SK-N-SH (cell line): Measurements from ENCODE around the gene WDR27. TPM values are rescaled to one million over a fixed set of nuclear protein-coding genes. Genes with fewer than 3 reads are reported as not detected.

Source experiments
- CTCF ChIA-PET: fragments of 300-600, 350-600 bp; formaldehyde crosslinking; extraction: SDS; loops from one replicate; lab custom pipeline; 2021; lab: Yijun Ruan, JAX
- POLR2A ChIA-PET: fragments of 350-600 bp; sonication (Branson Sonifier 250); formaldehyde crosslinking; extraction: SDS; loops from one replicate; lab custom pipeline; 2020; ENCODE audit warnings: antibody characterized with exemption, inconsistent platforms; lab: Yijun Ruan, JAX
- DNase-seq: peaks from one replicate; pipeline ENCODE4 v3.0.0; 2012
- H2AFZ ChIP-seq: fragments of 200-600 bp; sonication (generic); 2 replicates; pipeline ENCODE4 v1.8.1; 2016; ENCODE audit warnings: antibody characterized with exemption, mild to moderate bottlenecking, low read depth
- H3F3A ChIP-seq: fragments of 200-600 bp; sonication (generic); replicated peaks from 2 replicates; pipeline ENCODE3; 2016; ENCODE audit warnings: antibody characterized with exemption, mild to moderate bottlenecking; ENCODE audit not compliant: insufficient read depth
- H3K27ac ChIP-seq, 2 experiments: fragments of 200-500 bp in 1 of 2; fragments of 200-600 bp in 1 of 2; sonication (Bioruptor generic) in 1 of 2; sonication (generic), shearing (Covaris generic) in 1 of 2; 2 replicates each; pipeline versions ENCODE4 v1.5.1 to v1.6.1; 2014 to 2016; ENCODE audit warnings: low read depth in 2 of 2, inconsistent platforms in 1 of 2, low read length in 1 of 2, mild to moderate bottlenecking in 1 of 2, mixed read lengths in 1 of 2
- H3K27me3 ChIP-seq: fragments of 200-600 bp; sonication (generic), shearing (Covaris generic); 2 replicates; pipeline ENCODE4 v1.6.1; 2016; ENCODE audit warnings: mixed run types; ENCODE audit not compliant: insufficient read depth
- H3K36me3 ChIP-seq, 2 experiments: fragments of 200-500 bp in 1 of 2; fragments of 200-600 bp in 1 of 2; sonication (Bioruptor generic) in 1 of 2; sonication (generic) in 1 of 2; replicated peaks in 1 of 2; 2 replicates each; pipeline versions ENCODE3 to v1.5.1; 2014 to 2016; ENCODE audit warnings: low read length in 1 of 2, mild to moderate bottlenecking in 1 of 2; ENCODE audit not compliant: insufficient read depth in 2 of 2, control insufficient read depth in 1 of 2
- H3K4me1 ChIP-seq, 2 experiments: fragments of 200-500 bp in 1 of 2; fragments of 200-600 bp in 1 of 2; sonication (Bioruptor generic) in 1 of 2; sonication (generic), shearing (Covaris generic) in 1 of 2; 2 replicates each; pipeline versions ENCODE4 v1.5.1 to v1.6.1; 2014 to 2016; ENCODE audit warnings: low read depth in 1 of 2, low read length in 1 of 2, mixed run types in 1 of 2; ENCODE audit not compliant: insufficient read depth in 2 of 2, control insufficient read depth in 1 of 2
- H3K4me2 ChIP-seq: fragments of 200-600 bp; sonication (generic), shearing (Covaris generic); 2 replicates; pipeline ENCODE4 v1.6.1; 2017; ENCODE audit warnings: mixed run types
- H3K4me3 ChIP-seq, 2 experiments: fragments of 200-500 bp in 1 of 2; fragments of 200-600 bp in 1 of 2; sonication (Bioruptor generic) in 1 of 2; sonication (generic), shearing (Covaris generic) in 1 of 2; 2 replicates each; pipeline versions ENCODE4 v1.5.1 to v1.8.1; 2014 to 2016; ENCODE audit warnings: low read depth in 2 of 2, inconsistent platforms in 1 of 2, low read length in 1 of 2, mild to moderate bottlenecking in 1 of 2, mixed read lengths in 1 of 2, moderate library complexity in 1 of 2
- H3K79me2 ChIP-seq: fragments of 200-600 bp; sonication (generic); 2 replicates; pipeline ENCODE4 v1.8.1; 2017; ENCODE audit warnings: mild to moderate bottlenecking; ENCODE audit not compliant: insufficient read depth
- H3K9ac ChIP-seq: fragments of 200-600 bp; sonication (generic); 2 replicates; pipeline ENCODE4 v1.6.1; 2017; ENCODE audit warnings: mixed run types
- H3K9me2 ChIP-seq: fragments of 200-600 bp; sonication (generic); 2 replicates; pipeline ENCODE4 v1.6.1; 2017; ENCODE audit warnings: mixed run types
- H3K9me3 ChIP-seq: fragments of 200-600 bp; sonication (generic); 2 replicates; pipeline ENCODE4 v1.6.1; 2017; ENCODE audit warnings: mixed run types, mild to moderate bottlenecking, moderate library complexity
- H4K20me1 ChIP-seq: fragments of 200-600 bp; sonication (generic); 2 replicates; pipeline ENCODE4 v1.6.1; 2017; ENCODE audit warnings: mild to moderate bottlenecking, mixed run types; ENCODE audit not compliant: insufficient read depth
- EP300 ChIP-seq, 2 experiments: IDR thresholded peaks; 2 replicates each; pipeline versions ENCODE4 v1.4.0 to v1.6.1; 2012; ENCODE audit warnings: borderline replicate concordance in 1 of 2, low read depth in 1 of 2, low read length in 1 of 2
- EZH2phosphoT487 ChIP-seq: fragments of 200-600 bp; sonication (generic); IDR thresholded peaks from 2 replicates; pipeline ENCODE4 v1.6.1; 2017; ENCODE audit warnings: low read depth, mixed run types, mild to moderate bottlenecking, antibody characterized with exemption, moderate library complexity, borderline replicate concordance
- FOSL2 ChIP-seq: IDR thresholded peaks from 2 replicates; pipeline ENCODE4 v1.4.0; 2012; ENCODE audit warnings: low read depth, mild to moderate bottlenecking, moderate library complexity, borderline replicate concordance
- FOXM1 ChIP-seq: IDR thresholded peaks from 2 replicates; pipeline ENCODE4 v1.4.0; 2012; ENCODE audit warnings: low read depth, mild to moderate bottlenecking
- GABPA ChIP-seq: IDR thresholded peaks from 2 replicates; pipeline ENCODE4 v1.4.0; 2012; ENCODE audit warnings: low read depth, mild to moderate bottlenecking
- GATA2 ChIP-seq: sonication (generic); formaldehyde crosslinking; IDR thresholded peaks from 2 replicates; pipeline ENCODE4 v1.5.0; 2020; ENCODE audit warnings: mild to moderate bottlenecking, missing genetic modification reagents
- JUND ChIP-seq: IDR thresholded peaks from 2 replicates; pipeline ENCODE4 v1.4.0; 2012
- MXI1 ChIP-seq: IDR thresholded peaks from 2 replicates; pipeline ENCODE4 v1.6.1; 2012; ENCODE audit warnings: mild to moderate bottlenecking, low read depth, low read length, improper control_type of control experiment
- NFIC ChIP-seq: IDR thresholded peaks from 2 replicates; pipeline ENCODE4 v1.4.0; 2012; ENCODE audit warnings: borderline replicate concordance
- NRF1 ChIP-seq: IDR thresholded peaks from 2 replicates; pipeline ENCODE4 v1.6.1; 2012; ENCODE audit warnings: low read depth, mild to moderate bottlenecking, low read length
- POLR2AphosphoS5 ChIP-seq: IDR thresholded peaks from 2 replicates; pipeline ENCODE4 v1.6.1; 2012; ENCODE audit warnings: low read depth, low read length
- RCOR1 ChIP-seq: fragments of 150-350 bp; IDR thresholded peaks from 2 replicates; pipeline ENCODE4 v1.6.1; 2017; ENCODE audit warnings: antibody characterized with exemption, low read length
- RFX5 ChIP-seq: IDR thresholded peaks from 2 replicates; pipeline ENCODE4 v1.6.1; 2012; ENCODE audit warnings: mild to moderate bottlenecking, improper control_type of control experiment, low read length
- RXRA ChIP-seq: IDR thresholded peaks from 2 replicates; pipeline ENCODE4 v1.4.0; 2012; ENCODE audit warnings: low read depth, mild to moderate bottlenecking, borderline replicate concordance
- TCF12 ChIP-seq: IDR thresholded peaks from 2 replicates; pipeline ENCODE4 v1.4.0; 2012
- YY1 ChIP-seq: IDR thresholded peaks from 2 replicates; pipeline ENCODE4 v1.4.0; 2012; ENCODE audit warnings: low read depth, mild to moderate bottlenecking
- WGBS: methylation state at CpG from one replicate; pipeline ENCODE4 v1.1.6; 2017; ENCODE audit warnings: low lambda C conversion rate; 5-methylcytosine and 5-hydroxymethylcytosine counted together
- polyA plus RNA-seq, 3 experiments: library from polyadenylated mRNA; depleted of rRNA; stranded (reverse); fragments of >200 nt; gene quantifications; 2 replicates each; pipeline ENCODE4 v1.2.3, GENCODE V29; 2012
- TF ChIP-seq, protein P1 (sequence below): IDR thresholded peaks from 2 replicates; pipeline ENCODE4 v1.6.1; 2012; ENCODE audit warnings: mild to moderate bottlenecking, low read depth, low read length, moderate library complexity
- TF ChIP-seq, protein P2 (sequence below): IDR thresholded peaks from 2 replicates; pipeline ENCODE4 v1.4.0; 2012; ENCODE audit warnings: low read depth, borderline replicate concordance

WDR27 gene
- polyA plus RNA-seq, 1 of the 3 experiments (the other 2 are of a cell fraction) = 55.6 TPM

DNA sequence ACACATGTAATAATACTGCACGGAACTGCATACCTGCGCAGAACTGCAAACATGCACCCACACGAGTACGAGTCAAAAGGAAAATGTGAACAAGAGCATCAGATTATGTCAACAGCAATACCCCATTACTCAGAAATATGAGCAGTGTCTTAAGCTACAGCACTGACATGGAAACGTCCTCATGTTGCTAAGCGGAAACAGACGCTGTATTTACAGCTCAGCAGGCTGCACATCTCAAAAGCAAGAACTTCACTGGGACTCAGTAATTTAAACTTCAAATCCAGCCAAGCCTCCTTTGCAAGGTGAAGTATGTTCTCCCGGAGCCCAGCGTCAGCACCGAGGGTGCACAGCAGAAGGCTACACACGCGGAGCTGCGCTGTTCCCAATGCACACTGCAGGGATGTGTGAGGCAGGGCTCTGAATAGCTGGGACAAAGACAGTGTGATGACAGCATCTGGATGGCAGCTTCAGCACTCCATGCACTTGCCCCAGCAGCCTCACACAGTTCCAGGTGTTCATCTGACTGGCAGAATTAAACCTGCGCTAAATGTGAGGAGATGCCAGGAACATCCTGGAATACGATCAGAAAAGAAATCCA, 202.8 kb downstream of the WDR27 start (continued):
- TF ChIP-seq MXI1 (no peak), GATA2 (CRISPR knock-in tag) (no peak)

DNA sequence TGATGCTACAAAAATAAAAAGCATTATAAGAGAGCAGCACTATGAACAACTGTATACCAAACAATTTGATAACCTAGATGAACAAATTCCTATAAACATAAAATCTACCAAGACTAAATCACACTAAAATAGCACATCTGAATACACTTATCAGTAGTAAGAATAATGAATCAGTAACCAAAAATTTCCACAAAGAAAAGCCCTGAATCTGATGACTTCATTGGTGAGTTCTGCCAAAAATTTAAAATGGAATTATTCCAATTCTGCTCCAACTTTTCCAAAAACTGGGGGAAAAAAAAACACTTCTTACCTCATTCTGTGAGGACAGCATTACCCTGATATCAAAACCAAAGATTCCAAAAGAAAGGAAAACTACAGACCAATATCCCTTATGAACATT, 206.2 kb downstream of the WDR27 start:
- Histone ChIP-seq H3K9ac (no peak overlapping the region), H3K79me2 (no peaks in the 10 kb centered on the region), H3K36me3 (no peaks in the 10 kb centered on the region), H3K4me1 (peaks cover 0 to 19% of the 10 kb centered on the region in 2 experiments; a peak in 1 of 4 replicates), H3K4me2 (no peak overlapping the region), H3K4me3 (no peak overlapping the region), H3K9me2 (no peaks in the 10 kb centered on the region), H4K20me1 (no peaks in the 10 kb centered on the region), H2AFZ (no peak overlapping the region), H3K27ac (no peak overlapping the region), H3K9me3 (peaks cover 6% of the 10 kb centered on the region; the same call in 1 of the 2 replicates), H3F3A (no peaks in the 10 kb centered on the region), H3K27me3 (no peaks in the 10 kb centered on the region)
- POLR2A ChIA-PET = no interaction called here
- TF ChIP-seq NFIC (peak; percentile 32; the same call in 1 of the 2 replicates), POLR2AphosphoS5 (no peak), JUND (0 out of 2 replicates have a peak, but pooled peaks have one; percentile 5), MXI1 (no peak)
- DNase-seq = no peak
- CTCF ChIA-PET = no interaction called here

DNA sequence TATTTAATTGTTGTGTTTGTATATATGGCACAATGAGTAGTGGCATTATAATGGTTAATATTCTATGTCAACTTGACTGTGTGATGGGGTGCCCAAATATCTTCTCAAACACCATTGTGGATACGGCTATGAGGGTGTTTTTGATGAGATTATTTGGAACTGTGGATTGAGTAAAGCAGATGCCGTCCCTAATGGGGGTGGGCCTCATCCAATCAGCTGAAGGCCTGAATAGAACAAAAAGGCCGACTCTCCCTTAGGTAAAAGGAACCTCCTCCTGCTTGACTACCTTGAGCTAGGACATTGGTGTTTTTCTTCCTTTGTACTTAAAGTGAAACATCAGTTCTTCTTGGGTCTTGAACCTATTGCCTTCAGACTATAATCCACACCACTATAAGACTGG, 207.8 kb downstream of the WDR27 start:
- POLR2A ChIA-PET = no interaction called here
- 59% methylated on average over 3 of the region's 3 CpGs for WGBS
- CTCF ChIA-PET = no interaction called here

DNA sequence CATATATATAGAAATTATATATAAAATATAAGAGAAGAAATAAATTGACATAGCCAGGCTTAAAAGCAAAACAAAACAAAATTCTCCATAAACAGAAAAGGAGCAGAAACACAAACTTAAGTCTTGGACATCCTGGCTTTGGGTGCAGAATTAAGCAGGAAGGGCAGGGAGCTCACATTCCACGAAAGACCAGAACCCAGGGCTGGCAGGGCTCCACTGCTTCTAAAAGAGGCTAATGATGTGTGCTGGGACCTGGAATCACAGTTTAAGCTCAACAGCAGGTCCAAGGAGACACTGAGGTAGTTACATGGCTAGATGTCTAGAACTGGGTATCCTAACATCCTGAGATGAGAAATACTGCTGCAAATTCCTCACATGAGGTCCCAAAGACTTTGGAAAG, 210.3 kb downstream of the WDR27 start:
- DNase-seq = no peak
- no peak overlapping the region for H3K9ac ChIP-seq
- H2AFZ ChIP-seq = no peak overlapping the region
- POLR2A ChIA-PET = no interaction called here
- H4K20me1 ChIP-seq = no peaks in the 10 kb centered on the region
- no peak overlapping the region for H3K4me3 ChIP-seq
- 63% methylated on average over 1 of the region's 1 CpG for WGBS
- no peaks in the 10 kb centered on the region for H3K79me2 ChIP-seq
- CTCF ChIA-PET = interaction anchor here (1.1 kb wide), 1 partner anchor 71 kb away, joined by 3 read pairs; no protein-coding TSS in a partner anchor
- H3K27ac ChIP-seq = no peak overlapping the region
- H3F3A ChIP-seq = no peaks in the 10 kb centered on the region
- no peaks in the 10 kb centered on the region for H3K27me3 ChIP-seq
- no peak overlapping the region for H3K4me2 ChIP-seq
- H3K9me3 ChIP-seq = peaks cover 6% of the 10 kb centered on the region; the same call in 1 of the 2 replicates
- H3K9me2 ChIP-seq = no peaks in the 10 kb centered on the region
- no peaks in the 10 kb centered on the region for H3K4me1 ChIP-seq
- H3K36me3 ChIP-seq = no peaks in the 10 kb centered on the region
- TF ChIP-seq MXI1 (no peak), POLR2AphosphoS5 (no peak), FOSL2 (no peak), GATA2 (CRISPR knock-in tag) (no peak), RCOR1 (no peak), NRF1 (no peak), YY1 (no peak), TCF12 (no peak)
- TF ChIP-seq, protein P1, sequence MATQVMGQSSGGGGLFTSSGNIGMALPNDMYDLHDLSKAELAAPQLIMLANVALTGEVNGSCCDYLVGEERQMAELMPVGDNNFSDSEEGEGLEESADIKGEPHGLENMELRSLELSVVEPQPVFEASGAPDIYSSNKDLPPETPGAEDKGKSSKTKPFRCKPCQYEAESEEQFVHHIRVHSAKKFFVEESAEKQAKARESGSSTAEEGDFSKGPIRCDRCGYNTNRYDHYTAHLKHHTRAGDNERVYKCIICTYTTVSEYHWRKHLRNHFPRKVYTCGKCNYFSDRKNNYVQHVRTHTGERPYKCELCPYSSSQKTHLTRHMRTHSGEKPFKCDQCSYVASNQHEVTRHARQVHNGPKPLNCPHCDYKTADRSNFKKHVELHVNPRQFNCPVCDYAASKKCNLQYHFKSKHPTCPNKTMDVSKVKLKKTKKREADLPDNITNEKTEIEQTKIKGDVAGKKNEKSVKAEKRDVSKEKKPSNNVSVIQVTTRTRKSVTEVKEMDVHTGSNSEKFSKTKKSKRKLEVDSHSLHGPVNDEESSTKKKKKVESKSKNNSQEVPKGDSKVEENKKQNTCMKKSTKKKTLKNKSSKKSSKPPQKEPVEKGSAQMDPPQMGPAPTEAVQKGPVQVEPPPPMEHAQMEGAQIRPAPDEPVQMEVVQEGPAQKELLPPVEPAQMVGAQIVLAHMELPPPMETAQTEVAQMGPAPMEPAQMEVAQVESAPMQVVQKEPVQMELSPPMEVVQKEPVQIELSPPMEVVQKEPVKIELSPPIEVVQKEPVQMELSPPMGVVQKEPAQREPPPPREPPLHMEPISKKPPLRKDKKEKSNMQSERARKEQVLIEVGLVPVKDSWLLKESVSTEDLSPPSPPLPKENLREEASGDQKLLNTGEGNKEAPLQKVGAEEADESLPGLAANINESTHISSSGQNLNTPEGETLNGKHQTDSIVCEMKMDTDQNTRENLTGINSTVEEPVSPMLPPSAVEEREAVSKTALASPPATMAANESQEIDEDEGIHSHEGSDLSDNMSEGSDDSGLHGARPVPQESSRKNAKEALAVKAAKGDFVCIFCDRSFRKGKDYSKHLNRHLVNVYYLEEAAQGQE = no peak
- TF ChIP-seq, protein P2, sequence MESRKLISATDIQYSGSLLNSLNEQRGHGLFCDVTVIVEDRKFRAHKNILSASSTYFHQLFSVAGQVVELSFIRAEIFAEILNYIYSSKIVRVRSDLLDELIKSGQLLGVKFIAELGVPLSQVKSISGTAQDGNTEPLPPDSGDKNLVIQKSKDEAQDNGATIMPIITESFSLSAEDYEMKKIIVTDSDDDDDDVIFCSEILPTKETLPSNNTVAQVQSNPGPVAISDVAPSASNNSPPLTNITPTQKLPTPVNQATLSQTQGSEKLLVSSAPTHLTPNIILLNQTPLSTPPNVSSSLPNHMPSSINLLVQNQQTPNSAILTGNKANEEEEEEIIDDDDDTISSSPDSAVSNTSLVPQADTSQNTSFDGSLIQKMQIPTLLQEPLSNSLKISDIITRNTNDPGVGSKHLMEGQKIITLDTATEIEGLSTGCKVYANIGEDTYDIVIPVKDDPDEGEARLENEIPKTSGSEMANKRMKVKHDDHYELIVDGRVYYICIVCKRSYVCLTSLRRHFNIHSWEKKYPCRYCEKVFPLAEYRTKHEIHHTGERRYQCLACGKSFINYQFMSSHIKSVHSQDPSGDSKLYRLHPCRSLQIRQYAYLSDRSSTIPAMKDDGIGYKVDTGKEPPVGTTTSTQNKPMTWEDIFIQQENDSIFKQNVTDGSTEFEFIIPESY = no peak

More for the DNA sequence above, 207.8 kb downstream of the WDR27 start:
- Histone ChIP-seq H3K27ac (no peak overlapping the region), H3K27me3 (no peaks in the 10 kb centered on the region), H2AFZ (no peak overlapping the region), H3K4me1 (peaks cover 0 to 6% of the 10 kb centered on the region in 2 experiments; a peak in 1 of 4 replicates), H4K20me1 (no peaks in the 10 kb centered on the region), H3K4me2 (no peak overlapping the region), H3K36me3 (no peaks in the 10 kb centered on the region), H3K9ac (no peak overlapping the region), H3F3A (no peaks in the 10 kb centered on the region), H3K4me3 (no peak overlapping the region), H3K9me3 (peaks cover 6% of the 10 kb centered on the region; the same call in 1 of the 2 replicates), H3K79me2 (no peaks in the 10 kb centered on the region), H3K9me2 (no peaks in the 10 kb centered on the region)
- DNase-seq = no peak
- TF ChIP-seq RXRA (no peak), RFX5 (no peak), GABPA (no peak), JUND (no peak), FOXM1 (no peak), NFIC (no peak), EZH2phosphoT487 (no peak), EP300 (IDR thresholded peaks at IDR 0.05; ENCODE audit: borderline replicate concordance in 1 of 2, low read depth in 1 of 2, low read length in 1 of 2) (no peak), TCF12 (no peak)
